Lung (tissue), 12 donors: ENCODE results near the gene SULT6B1. TPM values are rescaled to one million over a fixed set of nuclear protein-coding genes. Genes with fewer than 3 reads are reported as not detected.
"Not testable (repeated sequence)": the region's sequence is repeated elsewhere in the genome, so short reads cannot be mapped to it uniquely, and the experiment has no call there.

Source experiments
- ATAC-seq: fragments of 200-7000 bp; cut with Tn5 transposase; one replicate; pipeline ENCODE4 v1.9.1; 2020; ENCODE audit warnings: moderate number of reproducible peaks; ENCODE audit not compliant: insufficient read depth, low FRiP score
- DNase-seq, 3 donors: peaks; one replicate each; pipeline ENCODE4 v3.0.0-alpha.2; 2013 to 2017
- H3K27ac ChIP-seq, 2 donors: one replicate each; pipeline ENCODE4 v1.5.1; 2013; ENCODE audit warnings: mild to moderate bottlenecking in 2 of 2, moderate library complexity in 2 of 2, control low read depth in 1 of 2, inconsistent platforms in 1 of 2, low read depth in 1 of 2, low read length in 1 of 2
- H3K27me3 ChIP-seq, 3 donors: one replicate each; pipeline ENCODE4 v1.5.1; 2013; ENCODE audit warnings: low read length in 2 of 3; ENCODE audit not compliant: control insufficient read depth in 3 of 3, insufficient read depth in 3 of 3
- H3K36me3 ChIP-seq, 4 donors: one replicate each; pipeline ENCODE4 v1.5.1; 2013; ENCODE audit warnings: low read length in 4 of 4, mild to moderate bottlenecking in 1 of 4, moderate library complexity in 1 of 4; ENCODE audit not compliant: control insufficient read depth in 4 of 4, insufficient read depth in 4 of 4
- H3K4me1 ChIP-seq, 5 donors: one replicate each; pipeline ENCODE4 v1.5.1; 2013; ENCODE audit warnings: low read length in 5 of 5, mild to moderate bottlenecking in 2 of 5, moderate library complexity in 1 of 5; ENCODE audit not compliant: control insufficient read depth in 5 of 5, insufficient read depth in 5 of 5
- H3K4me3 ChIP-seq: one replicate; pipeline ENCODE4 v1.5.1; 2013; ENCODE audit warnings: mild to moderate bottlenecking, control low read depth, moderate library complexity
- H3K9ac ChIP-seq, 2 donors: one replicate each; pipeline ENCODE4 v1.5.1; 2013; ENCODE audit warnings: low read length in 2 of 2, control low read depth in 1 of 2; ENCODE audit not compliant: insufficient read depth in 1 of 2
- H3K9me3 ChIP-seq, 4 donors: one replicate each; pipeline ENCODE4 v1.5.1; 2013; ENCODE audit warnings: low read length in 3 of 4, mild to moderate bottlenecking in 1 of 4, moderate library complexity in 1 of 4; ENCODE audit not compliant: control insufficient read depth in 4 of 4, insufficient read depth in 3 of 4
- WGBS, 2 donors: extraction: QIAGEN DNeasy Blood & Tissue Kit; methylation state at CpG; one replicate each; pipeline ENCODE4 v1.1.7; 2013; 5-methylcytosine and 5-hydroxymethylcytosine counted together
- polyA plus RNA-seq, 2 donors: library from polyadenylated mRNA; stranded (reverse); fragments of 200-250 nt; gene quantifications; one replicate each; pipeline ENCODE4 v1.2.1, GENCODE V29; 2013
- total RNA-seq, 2 donors: library from RNA; depleted of rRNA in 1 of 2; stranded (reverse); fragments of >200 nt in 1 of 2; gene quantifications; one replicate each; pipeline ENCODE4 v1.2.1, GENCODE V29; 2014 to 2021
- TF ChIP-seq, protein P1 (sequence below): IDR thresholded peaks from 2 replicates; pipeline ENCODE4 v1.5.1; 2012; ENCODE audit warnings: mild to moderate bottlenecking; ENCODE audit errors: control extremely low read depth, extremely low read depth
- donor health status: control.
- donor health status: control.
- donor health status: Bipolar disorder and iron deficiency.
- donor health status: healthy.
- donor health status: DM: yes; HTN: yes; CAD: no.

SULT6B1 gene
- total and polyA plus RNA-seq, 4 donors: not detected

DNA sequence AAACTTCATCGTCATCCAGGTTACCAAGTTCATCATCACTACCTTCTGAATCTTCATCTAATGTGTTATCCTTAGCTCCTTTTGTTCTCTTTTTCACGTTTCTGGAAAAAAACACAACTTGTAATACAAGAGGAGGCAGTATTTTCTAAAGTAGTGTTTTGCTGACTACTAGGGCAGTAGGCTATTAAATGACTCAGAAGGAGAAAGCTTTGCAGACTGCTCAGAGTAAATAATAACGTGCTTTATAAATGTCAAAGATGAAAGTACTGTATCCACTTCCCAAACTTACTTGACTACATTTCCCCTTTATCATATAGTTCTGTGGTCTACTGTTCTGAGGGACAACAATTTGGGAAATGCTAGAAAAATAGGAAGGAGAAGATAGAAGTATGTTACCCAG, 23.5 kb upstream of the SULT6B1 start:
- ATAC-seq (no peak), DNase-seq (no peak)
- peaks cover 5 to 65% (median 54%) of the 10 kb centered on the region in 4 donors for H3K36me3 ChIP-seq
- WGBS, 2 donors: 86 to 90% methylated on average over 3 of the region's 3 CpGs
- TF ChIP-seq, protein P1, sequence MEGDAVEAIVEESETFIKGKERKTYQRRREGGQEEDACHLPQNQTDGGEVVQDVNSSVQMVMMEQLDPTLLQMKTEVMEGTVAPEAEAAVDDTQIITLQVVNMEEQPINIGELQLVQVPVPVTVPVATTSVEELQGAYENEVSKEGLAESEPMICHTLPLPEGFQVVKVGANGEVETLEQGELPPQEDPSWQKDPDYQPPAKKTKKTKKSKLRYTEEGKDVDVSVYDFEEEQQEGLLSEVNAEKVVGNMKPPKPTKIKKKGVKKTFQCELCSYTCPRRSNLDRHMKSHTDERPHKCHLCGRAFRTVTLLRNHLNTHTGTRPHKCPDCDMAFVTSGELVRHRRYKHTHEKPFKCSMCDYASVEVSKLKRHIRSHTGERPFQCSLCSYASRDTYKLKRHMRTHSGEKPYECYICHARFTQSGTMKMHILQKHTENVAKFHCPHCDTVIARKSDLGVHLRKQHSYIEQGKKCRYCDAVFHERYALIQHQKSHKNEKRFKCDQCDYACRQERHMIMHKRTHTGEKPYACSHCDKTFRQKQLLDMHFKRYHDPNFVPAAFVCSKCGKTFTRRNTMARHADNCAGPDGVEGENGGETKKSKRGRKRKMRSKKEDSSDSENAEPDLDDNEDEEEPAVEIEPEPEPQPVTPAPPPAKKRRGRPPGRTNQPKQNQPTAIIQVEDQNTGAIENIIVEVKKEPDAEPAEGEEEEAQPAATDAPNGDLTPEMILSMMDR: no peak
- no peak overlapping the region for H3K4me3 ChIP-seq
- H3K27me3 ChIP-seq: no peaks in the 10 kb centered on the region
- H3K9ac ChIP-seq: no peak overlapping the region
- peaks cover 0 to 3% (median 1%) of the 10 kb centered on the region in 4 donors for H3K9me3 ChIP-seq
- no peak overlapping the region for H3K27ac ChIP-seq
- H3K4me1 ChIP-seq: no peaks in the 10 kb centered on the region

DNA sequence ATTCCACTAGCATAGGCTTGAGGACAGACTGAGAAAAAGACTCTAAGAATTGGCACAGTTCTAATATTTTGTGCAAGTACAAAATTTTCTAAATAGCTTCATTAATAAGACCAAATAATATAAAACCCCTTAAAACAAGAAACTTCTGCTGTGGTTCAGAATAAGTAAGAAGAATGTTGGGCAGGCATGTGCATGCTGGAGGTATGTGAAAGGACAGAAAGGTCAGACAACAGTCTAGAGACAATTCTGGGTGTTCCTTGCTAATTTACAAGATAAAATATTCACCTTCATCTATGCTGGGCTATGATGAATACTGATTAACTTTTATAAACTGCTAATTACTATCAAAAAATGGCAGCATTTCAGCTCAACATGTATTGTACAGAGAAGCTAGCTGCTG, 22.7 kb upstream of the SULT6B1 start:
- Histone ChIP-seq H3K9ac (no peak overlapping the region), H3K9me3 (peaks cover 0 to 3% (median 2%) of the 10 kb centered on the region in 4 donors), H3K4me3 (no peak overlapping the region), H3K36me3 (peaks cover 8 to 66% (median 54%) of the 10 kb centered on the region in 4 donors), H3K27me3 (no peaks in the 10 kb centered on the region), H3K27ac (no peak overlapping the region), H3K4me1 (no peaks in the 10 kb centered on the region)
- TF ChIP-seq, protein P1: no peak
- DNase-seq (no peak), ATAC-seq (no peak)

DNA sequence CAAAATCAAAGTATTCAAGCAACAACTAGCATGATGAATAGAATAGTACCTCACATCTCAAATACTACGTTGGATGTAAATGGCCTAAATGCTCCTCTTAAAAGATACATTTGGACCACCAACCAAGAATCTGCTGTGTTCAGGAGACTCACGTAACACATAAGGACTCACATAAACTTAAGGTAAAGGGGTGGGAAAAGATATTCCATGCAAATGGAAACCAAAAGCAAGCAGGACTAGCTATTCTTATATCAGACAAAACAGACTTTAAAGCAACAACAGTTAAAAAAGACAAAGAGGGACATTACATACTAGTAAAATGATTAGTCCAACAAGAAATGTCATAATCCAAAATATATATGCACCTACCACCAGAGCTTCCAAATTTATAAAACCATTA, 18.3 kb upstream of the SULT6B1 start:
- not testable (repeated sequence) for ATAC-seq

GRCh38 chr2:37205689-37206341, 17.3 kb upstream of the SULT6B1 start:
- ATAC-seq (no peak), DNase-seq (no peak)
- H3K27ac ChIP-seq: no peak overlapping the region
- no peaks in the 10 kb centered on the region for H3K4me1 ChIP-seq
- H3K9me3 ChIP-seq: peaks cover 1 to 13% (median 6%) of the 10 kb centered on the region in 4 donors
- H3K27me3 ChIP-seq: no peaks in the 10 kb centered on the region
- H3K36me3 ChIP-seq: peaks cover 14 to 92% (median 50%) of the 10 kb centered on the region in 4 donors
- TF ChIP-seq, protein P1: no peak
- no peak overlapping the region for H3K4me3 ChIP-seq
- H3K9ac ChIP-seq: no peak overlapping the region
- 92 to 97% methylated on average over 5 of the region's 5 CpGs for WGBS, 2 donors

More for the DNA sequence above, 18.3 kb upstream of the SULT6B1 start:
- not testable (repeated sequence) for H3K4me1 ChIP-seq, H3K4me3 ChIP-seq, H3K27me3 ChIP-seq, H3K9ac ChIP-seq, DNase-seq, H3K27ac ChIP-seq
- WGBS, 2 donors: 96% methylated on average over 2 of the region's 2 CpGs
- Histone ChIP-seq H3K9me3 (peaks cover 1 to 13% (median 6%) of the 10 kb centered on the region in 4 donors), H3K36me3 (peaks cover 13 to 95% (median 59%) of the 10 kb centered on the region in 4 donors)

GRCh38 chr2:37205071-37205661, 16.7 kb upstream of the SULT6B1 start:
- H3K36me3 ChIP-seq: peaks cover 15 to 87% (median 46%) of the 10 kb centered on the region in 4 donors
- peaks cover 1 to 13% (median 6%) of the 10 kb centered on the region in 4 donors for H3K9me3 ChIP-seq
- H3K4me1 ChIP-seq, H3K27ac ChIP-seq, H3K4me3 ChIP-seq, DNase-seq, H3K27me3 ChIP-seq, ATAC-seq, H3K9ac ChIP-seq: not testable (repeated sequence)
- 83 to 85% methylated on average over 8 of the region's 8 CpGs for WGBS, 2 donors
